KG1 (cell line): ENCODE data around the gene ZNF133.
"Not testable (repeated sequence)": the region's sequence is repeated elsewhere in the genome, so short reads cannot be mapped to it uniquely, and the experiment has no call there.

Source experiments
- DNase-seq: peaks from one replicate; lab custom pipeline; 2025; lab: John Stamatoyannopoulos, UW

ZNF133 gene

DNA sequence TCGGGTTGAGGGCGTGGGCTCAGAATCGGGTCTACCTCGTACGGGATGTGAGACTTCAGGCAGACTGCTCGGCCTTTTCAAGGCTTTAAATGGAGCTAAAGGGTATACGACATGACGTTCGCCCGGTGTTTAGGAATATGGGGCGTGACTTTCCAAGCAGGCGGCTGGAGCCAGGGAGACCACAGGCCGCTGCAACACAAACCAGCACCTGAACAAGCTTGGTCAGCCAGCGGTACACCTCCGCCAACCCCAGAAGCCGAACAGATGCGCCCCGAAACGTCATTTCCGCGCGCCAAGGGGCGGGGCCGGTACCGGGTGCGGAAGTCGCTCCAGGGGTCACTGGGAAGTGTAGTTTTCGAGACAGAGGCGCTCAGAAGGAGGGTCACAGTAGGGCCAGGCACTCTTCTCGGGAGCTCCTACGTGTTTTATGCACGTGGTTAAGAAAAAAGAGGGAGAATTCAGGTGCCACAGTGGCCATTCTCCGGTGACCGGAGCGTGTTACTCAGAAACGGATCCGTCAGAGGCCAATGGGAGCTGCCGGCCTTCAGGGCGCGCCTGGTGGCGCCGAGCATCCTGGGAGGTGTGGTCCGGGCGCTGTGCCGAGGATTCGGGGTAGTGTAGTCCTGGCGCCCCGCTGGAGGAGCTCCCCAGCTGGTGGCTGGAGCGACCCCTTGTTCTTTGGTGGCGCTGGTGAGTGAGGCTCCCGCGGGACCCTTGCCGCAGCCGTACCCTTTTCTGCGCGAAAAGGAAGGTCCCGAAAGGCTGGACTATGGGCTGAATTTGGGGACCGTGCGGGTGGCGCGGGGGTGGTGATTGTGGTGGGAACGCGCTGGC, at the start of gene ZNF133:
Gene ZNF133, plus strand, starts transcription at position 613 of the 834 bp plus-strand sequence. CDS start 17,160 bp downstream, outside the sequence.
- DNase-seq, result peak; percentile 92

DNA sequence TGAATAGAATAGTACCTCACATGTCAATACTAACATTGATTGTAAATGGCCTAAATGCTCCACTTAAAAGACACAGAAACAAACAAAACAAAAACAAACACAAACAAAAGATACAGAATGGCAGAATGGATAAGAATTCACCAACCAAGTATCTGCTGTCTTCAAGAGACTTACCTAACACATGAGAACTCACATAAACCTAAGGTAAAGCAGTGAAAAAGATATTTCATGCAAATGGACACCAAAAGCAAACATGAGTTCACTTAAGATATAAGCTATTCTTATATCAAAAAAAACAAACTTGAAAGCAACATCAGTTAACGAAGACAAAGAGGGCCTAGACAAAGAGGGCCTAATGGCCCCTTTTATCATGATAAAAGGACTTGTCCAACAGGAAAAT, 47.3 kb upstream of the ZNF133 start:
- no peak for DNase-seq

DNA sequence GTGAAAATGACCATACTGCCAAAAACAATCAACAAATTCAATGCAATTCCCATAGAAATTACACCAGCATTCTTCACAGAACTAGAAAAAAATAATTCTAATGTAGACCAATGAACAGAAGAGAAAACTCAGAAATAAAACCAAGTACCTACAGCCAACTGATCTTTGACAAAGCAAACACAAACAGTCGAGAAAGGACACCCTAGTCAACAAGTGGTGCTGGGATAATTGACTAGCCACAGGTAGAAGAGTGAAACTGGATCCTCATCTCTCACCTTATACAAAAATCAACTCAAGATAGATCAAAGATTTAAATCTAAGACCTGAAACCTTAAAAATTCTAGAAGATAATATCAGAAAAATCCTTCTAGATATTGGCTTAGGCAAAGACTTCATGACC, 44.5 kb upstream of the ZNF133 start:
- no peak for DNase-seq

DNA sequence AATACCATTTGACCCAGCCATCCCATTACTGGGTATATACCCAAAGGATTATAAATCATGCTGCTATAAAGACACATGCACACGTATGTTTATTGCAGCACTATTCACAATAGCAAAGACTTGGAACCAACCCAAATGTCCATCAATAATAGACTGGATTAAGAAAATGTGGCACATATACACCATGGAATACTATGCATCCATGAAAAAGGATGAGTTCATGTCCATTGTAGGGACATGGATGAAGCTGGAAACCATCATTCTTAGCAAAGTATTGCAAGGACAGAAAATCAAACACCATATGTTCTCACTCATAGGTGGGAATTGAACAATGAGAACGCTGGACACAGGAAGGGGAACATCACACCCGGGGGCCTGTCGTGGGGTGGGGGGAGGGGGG, 39.8 kb upstream of the ZNF133 start:
- not testable (repeated sequence) for DNase-seq

DNA sequence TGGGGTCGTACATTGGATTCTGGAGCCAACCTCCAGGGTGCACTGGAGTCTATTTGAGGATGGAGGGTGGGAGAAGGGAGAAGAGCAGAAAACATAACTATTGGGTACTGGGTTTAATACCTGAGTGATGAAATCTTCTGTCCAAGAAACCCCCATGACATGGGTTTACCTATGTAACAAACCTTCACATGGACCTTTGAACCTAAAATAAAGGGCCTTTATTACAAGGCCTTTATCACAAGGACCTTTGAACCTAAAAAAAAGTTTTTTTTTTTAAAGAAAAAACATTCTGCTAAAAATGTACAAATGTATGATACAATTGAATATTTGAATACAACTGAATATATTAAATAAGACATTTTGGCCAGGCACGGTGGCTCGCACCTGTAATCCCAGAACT, 38.1 kb upstream of the ZNF133 start:
- no peak for DNase-seq

DNA sequence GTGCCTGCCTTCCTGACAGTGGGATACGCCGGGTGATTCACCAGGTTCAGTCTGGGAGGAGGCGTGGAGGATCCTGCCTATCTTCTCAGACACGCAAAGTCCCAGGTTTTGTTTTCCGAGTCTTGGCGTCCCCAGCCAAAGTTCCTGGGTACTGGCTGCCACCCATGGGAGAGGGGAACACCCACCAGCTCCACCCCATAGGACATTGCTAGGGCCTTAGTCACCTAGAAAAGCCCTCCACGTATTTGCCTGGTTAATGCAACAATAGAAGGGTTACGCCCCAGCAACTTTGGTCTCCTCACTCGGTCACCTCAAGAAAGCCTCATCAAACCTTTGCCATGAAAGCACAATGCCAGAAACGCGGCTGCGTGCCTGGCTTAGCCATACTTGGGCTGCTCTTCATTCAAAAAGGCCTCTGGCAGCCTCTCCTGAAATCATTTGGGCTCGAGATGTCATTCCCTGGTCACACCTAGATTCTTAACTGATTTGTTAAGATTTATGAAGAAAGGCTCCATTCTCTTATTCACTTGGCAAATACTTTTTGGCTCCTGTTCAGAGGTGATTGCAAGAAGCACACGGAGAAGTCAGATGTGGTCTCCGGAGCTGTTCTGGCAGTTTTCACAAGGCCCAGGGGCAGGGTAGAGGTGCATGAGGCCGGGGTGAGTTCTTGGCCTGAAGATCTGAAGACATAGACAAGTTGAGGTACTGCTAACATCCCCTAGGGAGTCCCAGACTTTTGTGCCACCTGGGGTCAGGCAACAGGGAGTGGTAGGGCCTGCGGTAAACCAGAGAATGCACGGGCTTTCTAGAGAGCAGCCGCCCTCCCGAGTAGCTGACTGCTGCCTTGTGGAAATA, 35.5 kb upstream of the ZNF133 start:
- no peak for DNase-seq

DNA sequence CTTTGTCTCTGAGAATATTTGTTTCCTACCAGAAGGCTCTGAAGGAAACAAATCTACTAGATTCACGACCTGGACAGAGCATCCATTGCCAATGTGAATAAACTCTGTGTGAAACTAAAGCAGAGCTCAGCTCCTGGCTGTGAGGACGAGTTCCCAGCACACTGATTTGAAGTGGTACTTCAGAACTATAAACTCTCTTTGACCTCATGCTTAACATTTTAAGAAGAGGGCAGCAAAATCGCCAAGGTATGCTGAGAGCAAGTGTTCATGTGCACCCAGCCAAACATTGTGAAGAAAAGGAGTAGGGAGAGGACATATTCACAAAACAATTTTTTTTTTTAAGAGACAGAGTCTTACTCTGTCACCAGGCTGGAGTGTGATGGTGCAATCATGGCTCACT, 33.7 kb upstream of the ZNF133 start:
- no peak for DNase-seq

DNA sequence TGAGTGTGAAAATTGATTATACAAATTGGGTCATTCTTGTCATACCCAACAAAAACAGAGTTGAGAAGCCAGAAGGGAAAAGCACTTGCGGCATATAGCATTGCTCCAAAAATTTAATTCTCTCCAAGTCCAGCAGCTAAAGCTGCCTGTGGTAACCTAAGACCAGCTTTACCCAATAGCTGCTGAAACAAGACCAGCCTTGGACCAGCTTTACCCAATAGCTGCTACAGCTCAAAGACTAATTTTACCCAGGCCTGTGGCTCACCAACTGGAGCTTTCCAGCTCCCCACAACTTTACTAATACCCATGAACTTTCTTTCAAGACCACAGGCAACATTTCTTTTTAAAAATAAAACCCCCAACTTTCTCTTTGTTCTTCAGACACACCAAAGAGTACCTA, 32.8 kb upstream of the ZNF133 start:
- no peak for DNase-seq

DNA sequence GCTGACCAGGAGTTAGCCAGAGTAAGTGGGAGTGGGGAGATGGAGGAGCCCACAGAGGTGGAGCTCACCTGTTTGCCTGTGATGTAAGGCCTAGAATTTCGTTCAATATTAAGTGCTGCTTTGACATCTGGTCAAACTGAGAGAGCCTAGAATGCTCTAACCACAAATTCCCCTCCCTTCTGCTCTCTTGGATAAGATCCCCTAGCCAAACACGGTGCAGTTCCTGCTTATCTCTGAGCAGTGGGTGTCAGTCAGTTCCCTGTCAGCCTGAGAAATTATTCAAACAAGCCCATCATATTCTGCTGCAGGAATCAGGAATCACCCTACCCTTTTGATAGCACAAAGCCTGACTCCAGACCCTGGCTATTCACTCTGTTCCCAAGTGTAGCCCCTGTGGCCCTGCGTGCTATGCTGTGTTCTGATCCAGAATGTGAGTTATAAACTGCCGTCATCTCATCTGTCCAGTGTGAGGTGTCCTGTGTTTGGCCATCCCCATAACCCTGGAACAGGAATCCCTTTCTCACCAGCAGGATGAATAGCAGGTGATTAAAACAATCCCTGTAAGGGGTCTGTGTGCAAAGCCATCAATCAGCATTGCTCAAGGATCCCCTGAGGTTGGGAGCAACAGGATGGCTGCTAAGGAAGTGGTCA, 31.8 kb upstream of the ZNF133 start:
- DNase-seq, result no peak

DNA sequence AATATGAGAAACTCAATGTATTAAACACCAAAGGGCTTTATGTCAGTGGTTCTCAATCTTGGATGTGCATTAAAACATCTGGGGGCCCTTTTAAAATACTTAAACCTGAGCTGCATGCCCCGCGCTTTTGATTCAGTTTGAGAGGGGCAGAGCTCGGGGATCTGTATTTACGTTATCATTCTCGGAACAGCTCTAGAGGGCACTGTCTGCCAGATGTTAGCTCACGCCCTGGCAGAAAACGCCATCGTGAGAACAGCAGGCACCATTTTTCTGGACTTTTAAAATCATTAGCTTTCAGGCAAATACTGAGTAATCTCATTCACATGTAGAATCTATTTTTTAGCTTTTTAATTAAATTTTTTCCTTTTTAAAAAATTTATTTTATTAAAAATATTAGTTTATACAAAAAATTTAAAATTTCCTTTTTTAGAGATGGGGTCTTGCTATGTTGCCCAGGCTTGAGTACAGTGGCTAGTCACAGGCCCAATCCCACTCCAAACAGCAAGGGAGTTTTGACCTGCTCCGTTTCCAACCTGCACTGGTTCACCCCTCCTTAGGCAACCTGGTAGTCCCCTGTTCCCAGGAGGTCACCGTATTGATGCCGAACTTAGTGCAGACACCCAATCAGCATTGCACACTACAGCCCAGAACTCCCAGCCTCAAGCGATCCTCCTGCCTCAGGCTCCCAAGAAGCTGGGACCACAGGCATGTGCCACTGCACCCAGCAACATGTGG, 30.0 kb upstream of the ZNF133 start:
- DNase-seq, result no peak

DNA sequence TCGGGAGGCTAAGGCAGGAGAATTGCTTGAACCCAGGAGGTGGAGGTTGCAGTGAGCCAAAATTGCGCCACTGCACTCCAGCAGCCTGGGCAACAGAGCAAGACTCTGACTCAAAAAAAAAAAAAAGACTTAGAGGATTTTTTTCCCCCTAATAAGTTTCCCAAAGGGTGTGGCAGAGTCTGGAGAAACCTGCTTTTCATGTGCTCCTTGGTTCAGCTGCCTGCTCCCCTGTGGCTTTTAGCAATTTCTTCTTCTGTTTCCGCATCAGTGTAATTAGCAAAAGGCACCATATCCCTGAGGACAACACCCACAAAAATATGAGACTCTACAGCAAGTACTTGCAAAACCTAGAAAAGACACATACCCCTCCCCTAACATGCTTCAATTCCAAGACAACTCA, 28.6 kb upstream of the ZNF133 start:
- no peak for DNase-seq

DNA sequence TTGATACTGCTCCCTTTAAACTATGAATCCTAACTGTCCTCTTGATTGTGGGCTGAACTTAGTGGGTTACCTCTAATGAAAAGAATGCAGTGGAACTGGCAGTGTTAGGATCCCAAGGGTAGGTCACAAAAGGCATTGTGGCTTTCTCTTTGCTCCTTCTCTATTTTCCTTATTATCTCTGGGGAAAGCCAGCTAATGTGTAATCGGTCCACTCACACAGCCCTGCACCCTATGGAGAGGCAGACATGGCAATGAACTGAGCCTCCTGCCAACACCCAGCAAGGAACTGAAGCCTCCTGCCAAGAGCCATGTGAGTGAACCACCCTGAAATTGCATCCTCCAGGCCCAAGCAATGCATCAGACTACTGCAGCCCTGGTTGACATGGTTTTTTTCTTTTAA, 24.6 kb upstream of the ZNF133 start:
- DNase-seq, result no peak

DNA sequence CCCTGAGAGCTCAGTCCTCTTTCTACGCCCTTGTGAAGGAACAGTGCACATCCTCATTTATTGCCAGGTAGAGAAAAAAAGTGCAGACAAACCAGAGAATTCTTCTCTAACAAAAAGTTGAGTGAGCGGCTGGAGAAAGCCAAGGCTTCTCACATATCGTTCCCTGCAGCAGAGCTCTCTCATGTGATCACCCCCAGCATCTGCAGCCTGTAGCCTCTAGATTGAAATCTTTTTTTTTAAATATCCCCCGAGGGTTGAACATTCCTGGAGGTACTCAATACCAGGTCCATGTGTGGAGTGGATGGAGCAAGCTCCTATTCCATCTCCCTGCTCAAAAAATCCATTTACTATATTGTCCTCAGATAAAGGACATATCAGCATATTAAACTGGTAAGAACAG, 22.9 kb upstream of the ZNF133 start:
- no peak for DNase-seq

DNA sequence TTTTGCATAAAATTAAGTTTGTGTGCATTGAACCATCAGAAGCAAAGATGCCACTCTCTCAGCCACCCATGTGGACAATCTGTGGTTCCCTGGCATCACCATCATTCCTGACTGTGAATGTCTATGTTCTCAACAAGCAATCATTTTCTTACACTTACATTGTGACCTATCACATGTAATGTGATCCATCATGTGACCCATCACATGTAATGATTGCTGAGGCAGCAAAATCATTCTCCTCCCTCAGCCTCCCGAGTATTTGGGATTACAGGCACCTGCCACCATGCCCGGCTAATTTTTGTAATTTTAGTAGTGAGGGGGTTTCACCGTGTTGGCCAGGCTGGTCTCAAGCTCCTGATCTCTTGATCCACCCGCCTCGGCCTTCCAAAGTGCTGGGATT, 22.0 kb upstream of the ZNF133 start:
- DNase-seq, result no peak

DNA sequence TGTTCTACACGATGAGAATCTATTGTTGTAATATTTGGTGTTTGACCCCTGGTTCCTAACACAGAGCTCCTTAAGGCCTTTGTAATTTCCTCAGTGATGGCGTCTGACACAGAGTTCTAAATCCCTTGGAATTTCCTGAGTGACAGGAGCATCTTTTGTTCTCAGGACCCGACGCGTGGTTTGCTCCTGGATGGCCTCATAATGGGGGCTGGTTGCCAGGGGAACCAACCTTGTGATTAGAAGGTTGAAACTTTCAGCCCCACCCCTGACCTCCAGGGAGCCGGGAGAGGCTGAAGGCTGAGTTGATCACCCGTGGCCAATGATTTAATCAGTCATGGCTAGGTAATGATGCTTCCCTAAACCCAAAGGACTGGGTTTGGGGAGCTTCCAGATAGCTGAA, 20.5 kb upstream of the ZNF133 start:
- DNase-seq, result no peak

DNA sequence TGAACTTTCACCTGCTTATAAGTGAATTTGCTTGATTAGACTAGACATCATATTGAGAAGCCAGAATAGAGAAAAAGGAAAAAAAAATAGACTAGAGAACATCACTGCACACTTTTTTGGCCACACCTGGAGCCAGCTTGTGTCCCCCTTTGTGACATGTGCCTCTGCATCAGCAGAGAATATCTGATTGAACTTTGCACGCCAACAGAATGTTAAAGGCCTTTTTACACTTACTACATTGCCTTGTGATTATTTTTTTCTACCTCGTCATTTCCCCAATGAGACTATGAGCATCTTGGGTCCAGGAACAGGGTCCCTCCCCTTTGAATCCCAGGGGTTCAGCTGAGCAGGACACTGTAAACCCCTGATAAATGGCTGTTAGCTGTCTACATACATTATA, 17.2 kb upstream of the ZNF133 start:
- no peak for DNase-seq

DNA sequence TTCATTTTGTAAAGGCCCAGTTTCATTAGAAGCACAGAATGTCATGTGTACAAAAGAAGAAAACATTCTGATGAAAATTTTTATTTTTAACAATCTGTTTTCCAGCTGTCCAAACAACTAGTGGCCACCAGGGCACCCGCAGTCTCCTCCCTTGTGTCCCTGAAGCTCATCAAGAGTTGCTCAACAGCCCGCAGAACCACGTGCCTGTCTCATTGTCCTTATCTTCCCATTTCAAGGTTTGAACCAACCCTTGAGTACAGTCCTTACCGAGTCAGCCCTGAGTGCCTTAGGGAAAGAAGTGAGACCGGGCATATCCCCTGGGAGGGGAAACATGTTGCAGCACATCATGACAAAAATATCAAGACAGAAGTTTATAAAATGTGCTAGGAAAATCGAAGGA, 15.9 kb upstream of the ZNF133 start:
- no peak for DNase-seq

DNA sequence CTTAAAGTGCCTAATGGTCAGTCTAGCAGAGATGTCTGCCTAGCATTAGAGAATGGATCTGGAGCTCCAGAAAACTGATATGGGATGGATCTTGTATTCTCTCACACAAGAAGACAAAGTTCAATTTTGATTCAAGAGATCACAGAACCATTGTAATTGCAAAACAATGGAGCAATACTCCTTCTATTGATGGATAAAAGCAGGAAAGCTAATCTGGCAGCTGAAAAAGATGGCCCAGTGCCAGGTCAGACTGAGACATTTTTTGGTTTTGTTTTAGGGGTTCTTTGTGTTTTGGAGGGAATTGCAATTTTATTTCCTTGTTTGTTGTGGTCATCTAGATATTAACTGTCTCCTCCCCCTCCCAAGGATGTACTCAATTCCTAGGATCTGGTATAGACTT, 14.6 kb upstream of the ZNF133 start:
- no peak for DNase-seq

DNA sequence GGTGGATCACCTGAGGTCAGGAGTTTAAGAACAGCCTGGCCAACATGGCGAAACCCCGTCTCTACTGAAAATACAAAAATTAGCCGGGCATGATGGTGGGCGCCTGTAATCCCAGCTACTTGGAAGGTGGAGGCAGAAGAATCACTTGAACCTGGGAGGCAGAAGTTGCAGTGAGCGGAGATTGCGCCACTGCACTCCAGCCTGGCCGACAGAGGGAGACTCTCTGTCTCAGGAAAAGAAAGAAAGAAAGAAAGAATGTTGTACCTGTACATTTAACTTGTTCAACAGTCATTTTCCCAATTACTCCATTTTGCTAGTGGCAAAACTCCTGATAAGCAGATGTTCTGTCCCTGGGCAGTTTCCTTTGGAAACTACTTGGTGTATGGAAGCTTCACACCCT, 12.4 kb upstream of the ZNF133 start:
- not testable (repeated sequence) for DNase-seq

DNA sequence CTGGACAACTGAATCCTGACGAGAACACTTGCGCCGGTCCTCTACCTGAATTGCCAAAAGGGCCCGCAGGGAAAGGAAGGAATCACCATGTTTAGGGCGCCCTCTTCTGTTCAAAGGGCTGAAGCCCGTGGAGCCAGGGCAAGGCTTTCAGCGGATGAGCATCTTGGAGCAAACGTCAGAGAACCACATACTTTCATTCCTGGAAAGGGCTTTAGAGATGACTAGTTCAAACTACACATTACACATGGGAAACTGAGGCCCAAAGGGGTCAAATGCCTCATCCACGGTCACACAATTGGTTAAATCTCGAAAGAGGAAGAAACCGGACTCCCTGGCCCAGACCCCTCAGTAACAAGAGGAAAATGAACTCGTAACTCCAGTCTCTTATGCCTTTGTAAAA, 11.5 kb upstream of the ZNF133 start:
- DNase-seq, result peak; percentile 28

DNA sequence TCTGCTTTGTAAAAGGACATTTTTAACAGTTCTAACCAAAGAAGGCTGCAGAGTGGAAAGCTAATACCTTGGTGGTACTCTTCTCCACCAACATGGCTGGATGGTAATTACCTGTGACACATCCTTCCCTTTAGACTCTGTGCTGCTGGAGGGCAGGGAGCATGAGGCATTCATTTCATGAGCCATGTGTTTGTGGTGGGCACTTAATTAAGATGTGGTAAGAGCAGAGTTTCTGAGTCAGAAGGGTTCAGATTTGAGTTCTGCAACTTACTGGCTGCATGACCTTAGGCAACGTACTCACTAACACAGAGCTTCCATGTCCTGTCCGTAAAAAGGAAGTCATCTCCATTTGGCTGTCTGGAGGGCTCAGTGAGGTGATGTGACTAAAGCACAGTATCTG, 9.1 kb upstream of the ZNF133 start:
- no peak for DNase-seq
